ENCODE data around the gene PRKAG3. TPM values are rescaled to one million over a fixed set of nuclear protein-coding genes. Genes with fewer than 3 reads are reported as not detected.

PRKAG3 gene
- total RNA-seq, 1 experiment from 2014 or later: not detected

DNA sequence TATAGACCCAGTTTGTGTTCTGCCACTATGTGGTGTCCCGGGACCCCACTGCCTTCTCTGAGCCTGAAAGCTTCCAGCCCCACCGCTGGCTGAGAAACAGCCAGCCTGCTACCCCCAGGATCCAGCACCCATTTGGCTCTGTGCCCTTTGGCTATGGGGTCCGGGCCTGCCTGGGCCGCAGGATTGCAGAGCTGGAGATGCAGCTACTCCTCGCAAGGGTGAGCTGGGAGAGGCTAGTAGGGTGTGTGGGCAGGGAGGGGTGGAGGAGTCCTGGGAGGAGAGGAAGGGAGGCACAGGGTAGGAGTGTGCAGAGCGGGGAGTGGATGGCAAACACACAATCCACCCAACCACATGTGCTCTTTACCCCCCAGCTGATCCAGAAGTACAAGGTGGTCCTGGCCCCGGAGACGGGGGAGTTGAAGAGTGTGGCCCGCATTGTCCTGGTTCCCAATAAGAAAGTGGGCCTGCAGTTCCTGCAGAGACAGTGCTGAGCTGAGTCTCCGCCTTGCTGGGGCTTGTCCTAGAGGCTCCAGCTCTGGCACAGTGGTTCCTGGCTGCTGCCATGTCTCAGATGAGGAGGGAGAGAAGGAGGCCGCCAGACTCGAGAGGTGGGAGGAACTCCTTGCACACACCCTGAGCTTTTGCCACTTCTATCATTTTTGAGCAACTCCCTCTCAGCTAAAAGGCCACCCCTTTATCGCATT lies 16.9 kb downstream of the PRKAG3 start:
- DNase-seq (ENCODE audit: low read depth): no peak

DNA sequence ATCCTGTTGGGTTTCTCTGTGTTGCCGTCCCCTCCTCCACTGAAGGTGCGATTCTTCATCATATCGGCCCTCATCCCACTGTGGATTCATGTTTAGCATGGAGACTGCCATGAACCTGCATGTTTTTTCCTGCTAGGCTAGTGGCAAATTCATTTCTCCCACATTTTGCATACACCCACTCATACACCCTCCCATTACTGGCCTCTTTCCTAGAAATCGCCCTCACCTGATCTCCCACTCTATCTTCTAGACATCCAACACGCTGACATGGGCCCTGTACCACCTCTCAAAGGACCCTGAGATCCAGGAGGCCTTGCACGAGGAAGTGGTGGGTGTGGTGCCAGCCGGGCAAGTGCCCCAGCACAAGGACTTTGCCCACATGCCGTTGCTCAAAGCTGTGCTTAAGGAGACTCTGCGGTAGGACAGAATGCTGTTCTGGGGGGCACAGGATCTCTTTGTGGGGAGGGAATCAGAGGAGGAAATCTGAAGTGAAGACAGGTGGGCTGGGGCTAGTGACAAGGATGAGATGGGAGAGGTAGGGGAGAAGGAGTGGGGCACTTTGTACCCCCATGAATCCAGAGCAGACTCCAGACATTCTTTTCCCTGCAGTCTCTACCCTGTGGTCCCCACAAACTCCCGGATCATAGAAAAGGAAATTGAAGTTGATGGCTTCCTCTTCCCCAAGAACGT lies 17.7 kb downstream of the PRKAG3 start:
- DNase-seq (ENCODE audit: low read depth): no peak

DNA sequence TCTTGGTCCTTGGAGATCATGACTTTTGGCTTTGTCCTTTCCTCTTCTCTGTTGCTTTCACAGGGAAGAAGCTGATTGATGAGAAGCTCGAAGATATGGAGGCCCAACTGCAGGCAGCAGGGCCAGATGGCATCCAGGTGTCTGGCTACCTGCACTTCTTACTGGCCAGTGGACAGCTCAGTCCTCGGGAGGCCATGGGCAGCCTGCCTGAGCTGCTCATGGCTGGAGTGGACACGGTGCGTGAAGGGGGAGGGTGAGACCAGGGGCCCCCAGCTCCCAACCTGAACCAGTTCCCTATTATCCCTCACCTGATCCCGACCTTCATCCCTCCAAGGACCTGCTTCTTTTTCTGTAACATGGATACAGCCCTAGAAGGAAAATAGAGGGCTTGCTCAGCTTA lies 18.7 kb downstream of the PRKAG3 start:
- DNase-seq (ENCODE audit: low read depth): no peak

DNA sequence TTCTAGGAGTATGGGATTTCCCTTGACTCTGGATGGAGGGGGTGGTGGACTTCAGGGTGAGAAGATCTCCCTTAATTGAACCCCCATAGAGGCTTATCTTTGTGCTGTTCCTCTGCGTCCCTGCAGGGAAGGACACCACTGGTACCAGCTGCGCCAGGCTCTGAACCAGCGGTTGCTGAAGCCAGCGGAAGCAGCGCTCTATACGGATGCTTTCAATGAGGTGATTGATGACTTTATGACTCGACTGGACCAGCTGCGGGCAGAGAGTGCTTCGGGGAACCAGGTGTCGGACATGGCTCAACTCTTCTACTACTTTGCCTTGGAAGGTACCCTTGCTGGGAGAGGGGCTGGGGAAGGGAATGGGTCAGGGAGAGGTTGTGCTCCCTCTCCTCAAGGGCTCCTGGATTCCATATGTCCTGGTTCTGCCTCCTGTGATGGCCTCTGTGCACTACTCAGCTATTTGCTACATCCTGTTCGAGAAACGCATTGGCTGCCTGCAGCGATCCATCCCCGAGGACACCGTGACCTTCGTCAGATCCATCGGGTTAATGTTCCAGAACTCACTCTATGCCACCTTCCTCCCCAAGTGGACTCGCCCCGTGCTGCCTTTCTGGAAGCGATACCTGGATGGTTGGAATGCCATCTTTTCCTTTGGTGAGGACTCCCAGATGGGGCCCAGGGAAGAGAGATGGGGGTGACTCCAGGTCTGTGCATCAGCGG lies 19.3 kb downstream of the PRKAG3 start:
- no peak for DNase-seq (ENCODE audit: low read depth)

DNA sequence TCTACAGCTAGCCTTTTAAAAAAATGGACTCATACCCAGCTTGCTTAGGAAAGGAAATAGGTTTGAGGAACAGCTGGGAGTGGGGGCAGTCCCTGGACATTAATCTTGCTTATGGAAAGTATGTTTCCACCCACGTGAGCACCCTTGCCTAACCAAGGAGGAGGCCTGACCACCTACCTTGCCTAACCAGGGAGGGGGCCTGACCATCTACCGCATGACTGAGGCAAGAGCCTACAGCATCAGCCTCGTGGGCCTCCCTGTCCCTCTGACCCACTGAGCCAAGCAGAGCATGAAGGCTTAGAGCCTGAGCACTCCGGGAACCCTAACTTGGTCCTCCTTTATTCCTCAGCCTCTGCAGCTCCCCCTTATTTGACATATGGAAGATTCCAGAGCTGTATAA lies 20.2 kb downstream of the PRKAG3 start:
- DNase-seq (ENCODE audit: low read depth): no peak

DNA sequence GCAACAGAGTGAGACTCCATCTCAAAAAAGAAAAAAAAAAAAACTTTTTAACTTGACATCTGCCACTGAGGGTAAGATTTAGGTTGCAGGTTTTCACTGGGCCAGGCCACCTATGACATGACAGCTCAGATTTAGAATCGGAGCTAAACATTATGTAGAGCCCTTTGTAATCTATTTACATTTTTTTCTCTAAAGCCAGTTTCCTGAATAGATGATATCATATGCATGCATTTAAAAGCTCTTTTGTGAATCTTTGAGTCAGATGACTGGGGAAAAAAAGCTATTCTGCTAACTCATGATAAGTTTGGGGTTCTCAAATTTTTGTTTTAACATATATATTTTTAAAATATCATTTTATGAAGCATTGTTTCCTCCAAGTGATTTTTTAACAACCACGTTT lies 21.3 kb downstream of the PRKAG3 start:
- no peak for DNase-seq (ENCODE audit: low read depth)

DNA sequence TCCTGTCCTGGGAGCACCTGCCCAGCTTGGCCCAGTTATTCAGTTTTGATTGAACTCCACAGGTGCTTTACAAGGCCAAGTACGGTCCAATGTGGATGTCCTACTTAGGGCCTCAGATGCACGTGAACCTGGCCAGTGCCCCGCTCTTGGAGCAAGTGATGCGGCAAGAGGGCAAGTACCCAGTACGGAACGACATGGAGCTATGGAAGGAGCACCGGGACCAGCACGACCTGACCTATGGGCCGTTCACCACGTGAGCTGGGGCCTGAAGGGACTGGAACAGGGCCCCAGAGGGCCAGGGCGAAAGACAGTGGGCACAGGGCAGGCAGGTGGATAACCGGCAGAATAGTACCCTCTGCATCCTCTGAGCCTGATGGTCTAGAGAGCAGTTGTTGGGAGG lies 22.1 kb downstream of the PRKAG3 start:
- DNase-seq (ENCODE audit: low read depth): no peak

DNA sequence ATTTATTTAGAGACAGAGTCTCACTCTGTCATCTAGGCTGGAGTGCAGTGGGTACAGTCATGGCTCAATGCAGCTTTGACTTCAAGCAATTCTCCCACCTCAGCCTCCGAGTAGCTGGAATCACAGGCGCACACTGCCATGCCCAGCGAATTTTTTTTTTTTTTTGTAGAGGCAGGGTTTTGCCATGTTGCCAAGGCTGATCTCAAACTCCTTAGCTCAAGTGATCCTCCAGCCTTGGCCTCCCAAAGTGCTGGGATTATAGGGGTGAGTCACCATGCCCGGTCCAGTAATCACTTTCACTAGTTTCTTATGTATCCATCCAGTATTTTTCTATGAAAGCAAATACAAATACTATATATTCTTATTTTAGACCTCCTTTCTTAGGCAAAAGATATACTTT lies 24.0 kb downstream of the PRKAG3 start:
- DNase-seq (ENCODE audit: low read depth): peak; percentile 39

DNA sequence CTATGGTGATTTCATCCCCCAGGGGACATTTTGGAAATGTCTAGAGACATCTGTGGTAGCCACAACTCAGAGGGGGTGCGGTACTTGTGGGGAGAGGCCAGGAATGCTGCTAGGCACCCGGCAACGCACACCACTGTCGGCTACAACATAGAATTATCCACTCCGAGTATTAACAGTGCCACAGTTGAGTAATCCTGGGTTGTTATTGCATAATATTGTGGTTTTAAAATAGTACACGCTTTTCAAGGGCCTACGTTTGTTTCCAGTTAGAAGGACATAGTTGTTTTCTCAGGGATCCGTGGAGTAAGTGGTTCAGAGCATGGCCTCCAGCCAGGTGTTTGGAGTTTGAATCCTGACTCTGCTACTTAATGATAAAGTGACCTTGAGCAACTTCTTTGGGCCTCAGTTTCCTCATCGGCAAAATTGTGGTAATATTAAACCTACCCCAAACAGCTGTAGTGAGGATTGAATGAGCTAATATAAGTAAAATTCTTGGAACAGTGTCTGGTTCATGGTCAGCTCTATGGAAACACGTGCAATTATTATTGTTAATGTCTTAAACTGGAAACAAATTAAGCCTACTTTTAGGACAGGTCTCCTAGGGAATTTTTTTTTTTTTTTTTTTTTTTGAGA lies 25.1 kb downstream of the PRKAG3 start:
- peak; percentile 99 for DNase-seq (ENCODE audit: low read depth)

DNA sequence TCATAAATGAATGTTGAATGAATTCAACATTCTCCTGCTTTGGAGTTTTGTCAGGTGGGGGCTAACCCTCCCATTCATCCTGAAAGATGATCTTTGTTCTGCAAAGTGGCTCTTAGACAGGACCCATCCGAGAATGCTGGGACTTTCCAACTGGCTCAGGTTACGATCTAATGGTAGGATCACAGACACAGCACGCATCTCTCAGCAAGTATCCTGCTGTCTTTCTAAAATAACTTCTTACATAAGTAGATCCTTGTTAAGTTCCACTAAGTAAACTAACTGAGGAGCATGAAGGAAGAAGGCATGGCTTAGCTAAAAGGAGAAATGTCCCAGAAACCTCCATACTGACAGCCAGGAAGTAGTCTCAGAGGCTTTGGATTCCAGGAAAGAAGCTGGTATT lies 26.0 kb downstream of the PRKAG3 start:
- peak; percentile 76 for DNase-seq (ENCODE audit: low read depth)

DNA sequence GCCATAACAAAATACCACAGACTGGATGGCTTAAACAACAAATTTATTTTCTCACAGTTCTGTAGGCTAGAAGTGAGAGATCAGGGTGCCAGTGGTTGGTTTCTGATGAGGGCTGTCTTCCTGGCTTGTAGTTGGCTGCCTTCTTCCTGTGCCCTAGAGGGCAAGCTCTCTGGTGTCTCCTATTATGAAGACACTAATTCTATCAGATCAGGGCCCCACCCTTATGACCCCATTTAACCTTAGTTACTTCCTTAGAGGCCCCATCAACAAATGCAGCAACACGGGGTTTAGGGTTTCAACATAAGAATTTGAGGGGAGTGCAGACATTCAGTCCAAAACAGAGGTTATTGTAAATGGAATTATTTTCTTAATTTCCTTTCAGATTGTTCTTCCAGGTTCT lies 26.8 kb downstream of the PRKAG3 start:
- no peak for DNase-seq (ENCODE audit: low read depth)

DNA sequence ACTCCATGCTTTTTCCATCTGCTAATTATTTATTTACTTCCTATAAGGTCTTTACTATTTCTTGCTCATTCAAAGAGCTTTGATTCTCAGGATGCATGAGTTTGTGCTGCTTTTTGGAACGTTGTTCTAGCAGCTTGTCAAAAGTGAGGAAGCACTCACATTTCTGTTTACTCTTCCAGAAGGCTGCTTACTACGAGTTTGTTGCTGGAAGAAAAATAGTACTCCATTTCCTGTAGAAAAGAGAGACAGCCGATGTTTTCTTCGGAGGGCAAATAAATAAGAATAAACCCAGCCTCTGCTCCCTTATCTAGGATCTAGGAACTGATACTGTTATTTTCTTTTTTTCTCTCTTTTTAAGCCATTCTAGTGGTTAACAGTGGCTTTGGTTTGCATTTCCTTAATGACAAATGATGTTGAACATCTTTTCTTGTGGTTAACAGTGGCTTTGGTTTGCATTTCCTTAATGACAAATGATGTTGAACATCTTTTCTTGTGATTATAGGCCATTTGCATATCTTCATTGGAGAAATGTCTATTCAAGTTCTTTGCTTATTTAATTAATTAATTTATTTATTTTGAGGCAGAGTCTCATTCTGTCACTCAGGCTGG lies 29.1 kb downstream of the PRKAG3 start:
- no peak for DNase-seq (ENCODE audit: low read depth)

DNA sequence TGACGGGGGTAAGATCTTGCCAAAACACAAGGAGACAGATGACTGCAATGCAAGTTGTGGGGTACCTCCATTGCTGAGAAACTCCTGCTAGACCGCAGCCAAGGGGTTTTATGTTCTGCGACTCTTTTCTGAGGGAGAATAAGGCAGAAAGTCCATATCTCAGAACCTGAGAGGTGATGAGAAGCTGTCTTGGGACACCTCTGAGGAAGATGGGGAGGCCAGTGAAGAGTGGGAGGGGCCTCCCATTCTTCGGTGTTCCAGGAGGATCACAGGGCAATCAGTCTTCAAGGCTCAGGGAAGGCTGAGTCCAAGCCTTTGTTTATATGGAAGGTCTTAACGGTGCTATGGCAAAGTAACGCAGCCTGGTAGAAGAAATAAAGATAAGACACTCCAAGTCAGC lies 31.6 kb downstream of the PRKAG3 start:
- DNase-seq (ENCODE audit: low read depth): no peak

DNA sequence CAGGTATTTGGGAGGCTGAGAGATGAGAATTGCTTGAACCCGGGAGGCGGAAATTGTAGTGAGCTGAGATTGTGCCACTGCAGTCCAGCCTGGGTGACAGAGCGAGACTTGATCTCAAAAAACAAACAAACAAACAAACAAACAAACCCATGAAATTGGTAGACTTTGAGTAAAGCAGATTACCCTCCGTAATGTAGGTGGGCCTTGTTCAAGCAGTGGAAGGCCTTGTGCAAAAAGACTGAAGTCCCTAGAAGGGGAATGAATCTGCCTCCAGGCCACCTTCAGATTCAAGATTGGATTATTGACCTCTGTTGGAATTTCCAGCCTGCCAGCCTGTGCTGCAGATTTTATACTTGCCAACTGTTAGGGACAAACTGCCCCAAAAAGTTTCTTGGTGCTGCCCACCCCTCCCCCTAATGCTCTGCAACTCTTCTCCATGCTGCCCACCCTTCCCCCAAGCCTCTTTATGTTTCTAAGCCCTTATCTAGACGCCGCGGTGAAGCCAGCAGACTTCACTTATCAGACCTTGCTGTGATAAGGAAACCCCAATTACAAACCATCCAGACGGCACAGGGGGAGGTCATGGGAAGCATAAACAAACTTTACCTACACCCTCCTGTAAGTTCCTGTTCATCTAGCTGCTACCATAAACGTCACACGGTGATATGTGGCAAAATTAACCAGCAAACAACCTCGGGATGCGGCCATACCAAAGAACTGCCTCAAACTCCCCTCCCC lies 32.7 kb downstream of the PRKAG3 start:
- no peak for DNase-seq (ENCODE audit: low read depth)

DNA sequence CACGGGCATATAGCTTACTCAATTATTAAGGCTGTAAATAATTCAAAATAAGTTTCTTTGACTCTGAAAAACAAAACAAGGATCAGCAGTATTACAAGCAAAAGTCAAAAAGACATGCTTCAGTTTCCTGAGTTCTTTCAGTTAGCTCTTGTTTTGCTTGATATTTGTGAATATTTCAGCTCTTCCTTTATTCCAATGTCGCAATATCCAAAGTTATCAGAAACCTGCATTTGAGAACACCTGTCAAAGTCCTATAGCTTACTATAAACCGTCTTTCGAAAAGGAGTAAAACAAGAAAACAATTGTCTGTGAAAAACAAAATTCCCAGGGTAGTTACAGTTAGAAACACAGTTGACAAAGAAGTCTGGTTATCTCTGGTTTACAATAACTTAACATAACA lies 34.9 kb downstream of the PRKAG3 start:
- DNase-seq (ENCODE audit: low read depth): no peak

DNA sequence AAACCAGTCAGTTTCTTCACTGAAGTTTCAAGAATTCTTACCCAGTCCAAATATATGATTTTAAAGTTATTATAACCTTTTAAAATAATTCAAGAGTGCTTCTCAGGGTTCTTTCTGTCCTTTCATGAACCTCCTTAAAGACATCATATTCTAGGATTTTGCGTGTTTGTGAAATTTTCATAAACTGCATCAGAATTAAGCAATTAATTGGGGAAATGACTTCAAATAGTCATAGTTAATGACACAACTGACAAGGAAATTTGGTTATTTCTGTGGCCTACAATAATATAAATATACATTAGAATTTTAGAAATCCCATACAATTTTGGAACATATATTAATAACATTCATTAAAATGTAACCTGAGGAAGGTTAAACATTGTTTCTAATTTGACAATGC lies 39.2 kb downstream of the PRKAG3 start:
- no peak for DNase-seq (ENCODE audit: low read depth)

DNA sequence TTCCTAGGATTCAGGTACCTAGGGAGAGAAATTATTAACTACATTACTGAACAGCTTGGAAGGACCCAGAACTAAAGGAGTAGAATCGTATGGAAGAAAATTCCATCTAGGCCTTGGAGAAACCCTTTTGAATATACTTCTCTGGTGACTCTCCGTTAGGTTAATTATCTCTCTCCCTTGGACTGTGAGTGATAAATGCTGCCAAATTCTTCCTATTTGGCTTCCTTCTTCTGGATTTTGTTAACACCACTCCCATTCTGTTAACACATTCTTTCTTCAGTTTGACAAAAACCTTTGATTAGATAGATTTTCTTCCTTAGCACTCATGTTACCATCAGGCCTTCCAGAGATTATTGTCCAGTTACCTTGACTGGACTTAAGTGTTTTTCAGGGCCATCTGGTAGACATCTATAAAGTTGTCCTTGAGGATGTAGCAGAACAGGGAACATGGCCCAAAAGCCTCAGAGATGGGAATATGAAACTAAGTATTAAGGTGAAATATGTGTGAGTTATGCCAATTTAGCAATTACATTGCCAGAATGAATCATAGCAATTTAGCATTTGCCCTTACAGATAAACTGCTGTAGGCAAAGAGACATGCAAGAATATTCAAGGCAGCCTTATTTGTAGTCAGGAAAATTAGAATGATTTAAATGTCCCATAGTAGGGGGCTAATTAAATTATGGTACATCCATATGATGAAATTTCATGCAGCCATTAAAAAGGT lies 42.9 kb downstream of the PRKAG3 start:
- DNase-seq (ENCODE audit: low read depth): no peak

DNA sequence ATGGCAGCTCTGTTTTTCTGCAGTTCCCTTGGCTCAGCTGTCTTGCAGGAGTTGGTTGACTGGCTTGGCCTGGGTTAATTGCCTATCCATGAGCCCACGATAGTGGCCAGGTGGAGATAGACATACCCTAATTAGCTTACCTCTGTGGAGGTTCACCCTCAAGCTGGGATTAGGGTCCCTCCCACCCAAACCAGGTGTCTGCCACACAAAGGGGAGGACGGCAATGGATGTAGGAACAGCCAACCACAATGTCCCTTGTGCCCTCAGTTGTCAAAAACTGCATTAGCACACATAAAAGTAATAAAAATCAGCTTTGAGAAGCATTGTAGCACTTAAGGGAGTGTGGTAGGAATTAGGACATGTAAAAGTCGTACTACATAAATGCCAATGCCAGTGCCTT lies 45.5 kb downstream of the PRKAG3 start:
- DNase-seq (ENCODE audit: low read depth): no peak

DNA sequence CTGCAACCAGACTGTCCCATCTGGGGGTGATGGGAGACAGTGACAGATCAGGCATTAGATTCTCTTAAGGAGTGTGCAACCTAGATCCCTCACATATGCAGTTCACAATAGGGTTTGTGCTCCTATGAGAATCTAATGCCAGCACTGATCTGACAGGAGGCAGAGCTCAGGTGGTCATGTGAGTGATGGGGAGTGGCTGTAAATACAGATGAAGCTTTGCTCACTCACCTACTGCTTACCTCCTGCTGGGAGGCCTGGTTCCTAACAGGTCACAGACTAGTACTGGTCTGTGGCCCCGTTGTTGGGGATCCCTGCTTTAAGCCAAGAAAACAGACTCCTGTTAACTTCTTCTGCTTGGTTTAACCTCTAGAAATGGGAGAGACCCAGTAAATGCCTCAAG lies 46.5 kb downstream of the PRKAG3 start:
- DNase-seq (ENCODE audit: low read depth): no peak

DNA sequence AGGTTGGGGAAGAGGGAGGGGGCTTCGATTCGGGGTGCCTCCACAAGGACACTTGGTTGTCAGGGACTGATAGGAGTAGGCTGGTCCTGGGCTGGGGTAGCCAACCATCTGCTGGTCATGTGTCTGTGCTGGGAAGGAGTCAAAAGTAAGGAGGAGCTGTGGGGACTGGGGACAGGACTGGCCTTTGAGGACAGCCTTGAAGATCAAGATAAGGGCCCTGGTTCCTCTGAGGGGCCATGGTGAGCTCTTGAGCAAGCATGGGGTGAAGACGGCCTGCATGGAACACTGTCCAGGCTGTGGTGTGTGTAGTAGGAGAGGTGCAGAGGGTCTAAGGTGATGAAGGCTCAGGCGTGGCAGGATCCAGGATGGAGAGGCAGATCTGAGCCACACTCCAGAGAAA lies 47.9 kb downstream of the PRKAG3 start:
- no peak for DNase-seq (ENCODE audit: low read depth)

DNA sequence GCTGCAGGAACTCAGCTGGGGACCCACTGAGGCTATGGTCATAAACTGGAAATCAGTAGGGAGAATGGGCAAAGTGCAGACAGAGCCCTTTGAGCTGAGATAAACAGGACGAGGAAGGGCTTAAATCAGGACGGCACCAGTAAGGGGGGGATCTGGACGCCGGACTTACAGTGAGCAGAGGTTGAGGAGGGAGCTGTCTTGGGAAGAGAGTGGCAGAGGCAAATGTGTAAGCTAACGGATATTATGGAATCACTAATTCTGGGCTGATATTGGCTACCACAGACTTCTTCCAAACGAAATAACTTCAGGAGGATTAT lies 49.1 kb downstream of the PRKAG3 start:
- peak; percentile 25 for DNase-seq (ENCODE audit: low read depth)
